ENCODE data around the gene DPM3. TPM values are rescaled to one million over a fixed set of nuclear protein-coding genes. Genes with fewer than 3 reads are reported as not detected.

DPM3 gene
- total RNA-seq, 3 donors from 2014 or later (not counting 1 experiment from before 2014, with no cell fraction given), result 26.8 to 45.7 (median 41.5) TPM

- no peak overlapping the region for H3K4me3 Mint-ChIP-seq
- Histone ChIP-seq H3K4me3 (ENCODE audit: low read length) (no peak overlapping the region), H3K27me3 (ENCODE audit: control insufficient read depth, insufficient read depth, low read length) (no peaks in the 10 kb centered on the region), H3K4me1 (ENCODE audit: control insufficient read depth, insufficient read depth, low read length) (peaks cover 18% of the 10 kb centered on the region), H3K27ac (ENCODE audit: low read length) (no peak overlapping the region), H3K36me3 (ENCODE audit: control insufficient read depth, insufficient read depth, low read length) (peaks cover 2% of the 10 kb centered on the region), H3K9me3 (ENCODE audit: control insufficient read depth, insufficient read depth, low read length) (no peaks in the 10 kb centered on the region)
- ATAC-seq, result no peak
- no peaks in the 10 kb centered on the region for H3K9me3 Mint-ChIP-seq
- peaks cover under 1 to 1% of the 10 kb centered on the region in 2 donors for H3K4me1 Mint-ChIP-seq
- 98% methylated on average over 7 of the region's 7 CpGs for WGBS (ENCODE audit: insufficient coverage)
- no peak overlapping the region for H3K27ac Mint-ChIP-seq
- TF ChIP-seq, protein P1, sequence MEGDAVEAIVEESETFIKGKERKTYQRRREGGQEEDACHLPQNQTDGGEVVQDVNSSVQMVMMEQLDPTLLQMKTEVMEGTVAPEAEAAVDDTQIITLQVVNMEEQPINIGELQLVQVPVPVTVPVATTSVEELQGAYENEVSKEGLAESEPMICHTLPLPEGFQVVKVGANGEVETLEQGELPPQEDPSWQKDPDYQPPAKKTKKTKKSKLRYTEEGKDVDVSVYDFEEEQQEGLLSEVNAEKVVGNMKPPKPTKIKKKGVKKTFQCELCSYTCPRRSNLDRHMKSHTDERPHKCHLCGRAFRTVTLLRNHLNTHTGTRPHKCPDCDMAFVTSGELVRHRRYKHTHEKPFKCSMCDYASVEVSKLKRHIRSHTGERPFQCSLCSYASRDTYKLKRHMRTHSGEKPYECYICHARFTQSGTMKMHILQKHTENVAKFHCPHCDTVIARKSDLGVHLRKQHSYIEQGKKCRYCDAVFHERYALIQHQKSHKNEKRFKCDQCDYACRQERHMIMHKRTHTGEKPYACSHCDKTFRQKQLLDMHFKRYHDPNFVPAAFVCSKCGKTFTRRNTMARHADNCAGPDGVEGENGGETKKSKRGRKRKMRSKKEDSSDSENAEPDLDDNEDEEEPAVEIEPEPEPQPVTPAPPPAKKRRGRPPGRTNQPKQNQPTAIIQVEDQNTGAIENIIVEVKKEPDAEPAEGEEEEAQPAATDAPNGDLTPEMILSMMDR (IDR thresholded peaks at IDR 0.05), result no peak
- no peaks in the 10 kb centered on the region for H3K27me3 Mint-ChIP-seq (ENCODE audit: low read depth in 2 of 2)
- DNase-seq, result no peak
- intact Hi-C loops (cut with micrococcal nuclease), result no loop called here
- H3K36me3 Mint-ChIP-seq, result no peaks in the 10 kb centered on the region
These were observed 41.8 kb upstream of the DPM3 start for GRCh38 chr1:155182052-155182550.

DNA sequence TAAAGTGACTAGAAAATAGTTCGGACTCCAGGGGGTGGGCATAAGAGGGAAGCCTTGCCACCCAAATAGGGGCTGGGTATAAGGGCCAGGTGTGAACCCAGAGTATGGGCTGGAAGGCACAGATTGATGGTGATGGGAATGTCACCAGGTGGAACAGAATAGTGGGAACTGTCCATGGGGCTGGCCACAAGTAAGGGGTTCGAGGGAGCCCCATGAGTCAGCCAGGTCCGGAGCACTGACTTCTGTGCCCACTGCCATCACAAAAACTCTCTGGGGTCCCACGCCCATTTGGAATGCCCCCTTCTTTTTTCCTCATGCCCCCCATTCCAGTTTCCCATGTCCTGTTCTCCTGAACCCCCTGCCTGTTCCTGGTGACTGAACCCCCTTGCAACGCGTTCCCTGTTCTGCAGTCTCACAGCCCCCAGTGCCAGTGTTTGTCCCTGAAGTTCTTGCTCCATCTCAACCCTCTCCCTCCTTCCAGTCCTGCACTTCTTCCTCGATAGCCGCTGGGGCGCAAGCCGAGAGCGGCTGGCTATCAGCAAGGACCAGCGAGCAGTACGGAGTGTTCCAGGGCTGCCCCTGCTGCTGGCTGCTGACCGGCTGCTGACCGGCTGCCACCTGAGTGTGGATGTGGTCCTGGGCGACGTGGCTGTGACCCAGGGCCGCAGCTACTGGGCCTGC lies 41.2 kb upstream of the DPM3 start:
- no peak overlapping the region for H3K27ac Mint-ChIP-seq
- WGBS (ENCODE audit: insufficient coverage), result 97% methylated on average over 18 of the region's 18 CpGs
- TF ChIP-seq, protein P1 (IDR thresholded peaks at IDR 0.05), result no peak
- intact Hi-C loops (cut with micrococcal nuclease), result no loop called here
- peaks cover 6 to 7% of the 10 kb centered on the region in 2 donors for H3K4me1 Mint-ChIP-seq
- H3K27me3 Mint-ChIP-seq (ENCODE audit: low read depth in 2 of 2), result no peaks in the 10 kb centered on the region
- H3K27ac ChIP-seq (ENCODE audit: low read length), result no peak overlapping the region
- H3K9me3 Mint-ChIP-seq, result no peaks in the 10 kb centered on the region
- H3K4me3 Mint-ChIP-seq, result no peak overlapping the region
- peaks cover 2% of the 10 kb centered on the region for H3K36me3 ChIP-seq (ENCODE audit: control insufficient read depth, insufficient read depth, low read length)
- no peak overlapping the region for H3K4me3 ChIP-seq (ENCODE audit: low read length)
- H3K27me3 ChIP-seq (ENCODE audit: control insufficient read depth, insufficient read depth, low read length), result no peaks in the 10 kb centered on the region
- ATAC-seq (no peak), DNase-seq (no peak)
- H3K36me3 Mint-ChIP-seq, result no peaks in the 10 kb centered on the region
- H3K4me1 ChIP-seq (ENCODE audit: control insufficient read depth, insufficient read depth, low read length), result peaks cover 24% of the 10 kb centered on the region
- no peaks in the 10 kb centered on the region for H3K9me3 ChIP-seq (ENCODE audit: control insufficient read depth, insufficient read depth, low read length)

DNA sequence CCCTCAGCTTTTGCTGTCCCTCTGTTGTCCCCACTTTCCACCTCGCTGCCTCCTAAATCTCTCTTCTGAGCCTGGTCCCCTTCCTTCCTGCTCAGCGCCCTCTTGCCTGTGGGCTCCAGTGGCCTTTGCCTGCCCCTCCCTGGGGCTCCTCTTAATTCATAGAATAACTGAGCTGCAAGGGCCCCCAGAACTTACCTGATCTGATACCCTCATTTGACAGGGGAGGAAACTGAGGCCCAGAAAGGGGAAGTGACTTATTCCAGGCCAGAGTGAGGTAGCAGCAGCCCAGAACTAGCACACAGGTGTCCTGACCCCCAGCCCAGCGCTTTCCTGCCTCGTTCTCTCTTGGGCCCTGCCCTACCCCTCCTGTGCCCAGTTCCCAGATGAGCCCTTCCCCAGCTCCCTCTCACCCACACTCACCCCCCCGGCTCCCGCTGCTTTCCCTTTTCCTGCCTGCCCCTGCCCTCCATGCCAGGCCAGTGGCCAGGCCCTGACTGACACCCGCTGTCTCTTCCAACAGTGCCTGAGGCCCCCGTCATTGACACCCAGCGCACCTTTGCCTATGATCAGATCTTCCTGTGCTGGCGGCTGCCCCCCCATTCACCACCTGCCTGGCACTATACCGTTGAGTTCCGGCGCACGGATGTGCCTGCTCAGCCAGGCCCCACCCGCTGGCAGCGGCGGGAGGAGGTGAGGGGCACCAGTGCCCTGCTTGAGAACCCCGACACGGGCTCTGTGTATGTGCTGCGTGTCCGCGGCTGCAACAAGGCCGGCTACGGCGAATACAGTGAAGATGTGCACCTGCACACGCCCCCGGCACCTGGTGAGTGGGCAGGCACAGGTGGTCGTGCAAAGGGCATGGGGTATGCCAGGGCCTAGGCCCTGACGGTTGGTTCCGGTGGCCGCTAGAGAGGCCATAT lies 39.0 kb upstream of the DPM3 start:
- DNase-seq, result no peak
- whole genome bisulfite sequencing (ENCODE audit: insufficient coverage), result 96% methylated on average over 31 of the region's 31 CpGs
- H3K27me3 Mint-ChIP-seq (ENCODE audit: low read depth in 2 of 2), result no peaks in the 10 kb centered on the region

More for the DNA sequence above, 39.0 kb upstream of the DPM3 start:
- Mint-ChIP-seq H3K9me3 (no peaks in the 10 kb centered on the region), H3K4me3 (no peak overlapping the region), H3K27ac (peak overlapping the region in 1 of 2 donors; percentile 25), H3K36me3 (no peaks in the 10 kb centered on the region), H3K4me1 (peaks cover 10 to 16% of the 10 kb centered on the region in 2 donors)
- ATAC-seq, result no peak
- intact Hi-C loops (cut with micrococcal nuclease), result loop anchor here (5.0 kb wide), 2 partner anchors 48 to 413 kb away; no protein-coding TSS in a partner anchor
- Histone ChIP-seq H3K4me1 (ENCODE audit: control insufficient read depth, insufficient read depth, low read length) (peaks cover 15% of the 10 kb centered on the region), H3K4me3 (ENCODE audit: low read length) (no peak overlapping the region), H3K9me3 (ENCODE audit: control insufficient read depth, insufficient read depth, low read length) (no peaks in the 10 kb centered on the region), H3K27me3 (ENCODE audit: control insufficient read depth, insufficient read depth, low read length) (no peaks in the 10 kb centered on the region), H3K36me3 (ENCODE audit: control insufficient read depth, insufficient read depth, low read length) (peaks cover 2% of the 10 kb centered on the region), H3K27ac (ENCODE audit: low read length) (no peak overlapping the region)
- TF ChIP-seq, protein P1 (IDR thresholded peaks at IDR 0.05), result no peak
